SK-N-SH treated with all-trans-retinoic acid at 6 μM for 48 hours (cell line): Measurements from ENCODE around the gene DCTN3.

Source experiments
- ATAC-seq: fragments of 200-7000 bp; cut with Tn5 transposase; 3 replicates; pipeline ENCODE4 v1.9.1; 2020; ENCODE audit warnings: mild to moderate bottlenecking, moderate library complexity
- ARNTL ChIP-seq: fragments of 450-650 bp; formaldehyde crosslinking; IDR thresholded peaks from 2 replicates; pipeline ENCODE4 v1.5.0; 2020; ENCODE audit warnings: low read depth, mild to moderate bottlenecking, moderate library complexity, borderline replicate concordance
- CSDC2 ChIP-seq: fragments of 250-450 bp; sonication (Bioruptor Pico); IDR thresholded peaks from 2 replicates; pipeline ENCODE4 v1.5.0; 2020; ENCODE audit warnings: mild to moderate bottlenecking, moderate library complexity
- CSRNP3 ChIP-seq: fragments of 250-450 bp; sonication (Bioruptor Pico); IDR thresholded peaks from 2 replicates; pipeline ENCODE4 v1.5.1; 2021; ENCODE audit warnings: mild to moderate bottlenecking, moderate library complexity
- ESRRG ChIP-seq: fragments of 250-450 bp; sonication (Bioruptor Pico); IDR thresholded peaks from 2 replicates; pipeline ENCODE4 v1.6.1; 2021; ENCODE audit warnings: mild to moderate bottlenecking
- GLIS3 ChIP-seq: fragments of 250-450 bp; sonication (Bioruptor Pico); IDR thresholded peaks from 2 replicates; pipeline ENCODE4 v1.5.0; 2020; ENCODE audit warnings: mild to moderate bottlenecking, moderate library complexity
- ISL1 ChIP-seq: fragments of 250-450 bp; sonication (Bioruptor Pico); IDR thresholded peaks from 2 replicates; pipeline ENCODE4 v2.1.2; 2022; ENCODE audit warnings: mild to moderate bottlenecking, moderate library complexity
- OSR1 ChIP-seq: fragments of 250-450 bp; sonication (Bioruptor Pico); IDR thresholded peaks from 2 replicates; pipeline ENCODE4 v1.8.0; 2022; ENCODE audit warnings: moderate library complexity, mild to moderate bottlenecking, inconsistent platforms
- PATZ1 ChIP-seq: fragments of 250-450 bp; sonication (Bioruptor Pico); IDR thresholded peaks from 2 replicates; pipeline ENCODE4 v1.8.0; 2020; ENCODE audit warnings: mild to moderate bottlenecking, moderate library complexity, borderline replicate concordance
- POU6F1 ChIP-seq: fragments of 250-450 bp; sonication (Bioruptor Pico); IDR thresholded peaks from 2 replicates; pipeline ENCODE4 v1.8.0; 2021; ENCODE audit warnings: low read depth, mild to moderate bottlenecking, moderate library complexity, borderline replicate concordance
- PPARA ChIP-seq: fragments of 250-450 bp; sonication (Bioruptor Pico); IDR thresholded peaks from 2 replicates; pipeline ENCODE4 v1.5.0; 2020; ENCODE audit warnings: mild to moderate bottlenecking, borderline replicate concordance
- SNAI2 ChIP-seq: fragments of 250-450 bp; sonication (Bioruptor Pico); IDR thresholded peaks from 2 replicates; pipeline ENCODE4 v1.5.0; 2020; ENCODE audit warnings: mild to moderate bottlenecking, moderate library complexity
- TCF4 ChIP-seq: fragments of 250-450 bp; sonication (Bioruptor Pico); IDR thresholded peaks from 2 replicates; pipeline ENCODE4 v1.8.0; 2021; ENCODE audit warnings: mild to moderate bottlenecking, moderate library complexity, borderline replicate concordance
- TOX ChIP-seq: fragments of 250-450 bp; sonication (Bioruptor Pico); IDR thresholded peaks from 2 replicates; pipeline ENCODE4 v1.8.0; 2021; ENCODE audit warnings: mild to moderate bottlenecking, moderate library complexity, borderline replicate concordance
- TSHZ2 ChIP-seq: fragments of 250-450 bp; sonication (Bioruptor Pico); IDR thresholded peaks from 2 replicates; pipeline ENCODE4 v1.5.0; 2020; ENCODE audit warnings: mild to moderate bottlenecking, moderate library complexity
- ZFP3 ChIP-seq: fragments of 250-450 bp; sonication (Bioruptor Pico); IDR thresholded peaks from 2 replicates; pipeline ENCODE4 v1.5.0; 2020; ENCODE audit warnings: mild to moderate bottlenecking, moderate library complexity
- ZFP30 ChIP-seq: fragments of 450-650 bp; formaldehyde crosslinking; IDR thresholded peaks from 2 replicates; pipeline ENCODE4 v1.5.0; 2022; ENCODE audit warnings: mild to moderate bottlenecking, moderate library complexity
- ZNF565 ChIP-seq: fragments of 450-650 bp; formaldehyde crosslinking; conservative IDR thresholded peaks from 2 replicates; pipeline ENCODE4 v1.5.0; 2020; ENCODE audit warnings: low read depth, mild to moderate bottlenecking, moderate library complexity
- ZNF70 ChIP-seq: fragments of 450-650 bp; formaldehyde crosslinking; IDR thresholded peaks from 2 replicates; pipeline ENCODE4 v1.5.0; 2020; ENCODE audit warnings: mild to moderate bottlenecking, moderate library complexity
- ZNF8 ChIP-seq: fragments of 450-650 bp; formaldehyde crosslinking; IDR thresholded peaks from 2 replicates; pipeline ENCODE4 v1.5.0; 2020; ENCODE audit warnings: mild to moderate bottlenecking, moderate library complexity

The DCTN3 gene

GRCh38 chr9:34659592-34660253 lies 39.4 kb upstream of the DCTN3 start:
- no peak for ATAC-seq

GRCh38 chr9:34658461-34658860 lies 38.2 kb upstream of the DCTN3 start:
- TF ChIP-seq TCF4 (CRISPR knock-in tag) (no peak), ZFP30 (CRISPR knock-in tag) (no peak), ISL1 (CRISPR knock-in tag) (no peak), SNAI2 (CRISPR knock-in tag) (no peak), CSDC2 (CRISPR knock-in tag) (no peak), ZFP3 (CRISPR knock-in tag) (no peak), PATZ1 (CRISPR knock-in tag) (no peak), ZNF8 (CRISPR knock-in tag) (no peak), PPARA (CRISPR knock-in tag) (no peak), ARNTL (no peak), ZNF565 (CRISPR knock-in tag) (no peak), ESRRG (CRISPR knock-in tag) (no peak), TSHZ2 (CRISPR knock-in tag) (no peak), GLIS3 (no peak), OSR1 (no peak), ZNF70 (CRISPR knock-in tag) (no peak), CSRNP3 (CRISPR knock-in tag) (no peak)
- ATAC-seq, result no peak

More at GRCh38 chr9:34659592-34660253, 39.4 kb upstream of the DCTN3 start:
- TF ChIP-seq CSDC2 (CRISPR knock-in tag) (no peak), ZFP3 (CRISPR knock-in tag) (no peak), ZNF70 (CRISPR knock-in tag) (no peak), ZNF565 (CRISPR knock-in tag) (no peak), POU6F1 (CRISPR knock-in tag) (no peak), GLIS3 (no peak)

- no peak for ATAC-seq
- no peak for TF ChIP-seq TOX (CRISPR knock-in tag)
- no peak for TF ChIP-seq ZNF70 (CRISPR knock-in tag)
- no peak for TF ChIP-seq TCF4 (CRISPR knock-in tag)
- no peak for TF ChIP-seq CSRNP3 (CRISPR knock-in tag)
- TF ChIP-seq ZNF565 (CRISPR knock-in tag), result no peak
- TF ChIP-seq ZNF8 (CRISPR knock-in tag), result no peak
- TF ChIP-seq ISL1 (CRISPR knock-in tag), result no peak
- no peak for TF ChIP-seq GLIS3
Measured at GRCh38 chr9:34656992-34657391, 36.7 kb upstream of the DCTN3 start.
